T-helper 2 cell treated with Interferon-gamma antibody and Interleukin-4, amounts not matched to agents 5 μg/mL and 100 μg/mL, for 36 hours (primary cell): Measurements from ENCODE around the gene LRRN2.

Experiments used
- DNase-seq: peaks from one replicate; pipeline ENCODE4 v3.0.0; 2021; ENCODE audit warnings: low spot score
- H3K27ac Mint-ChIP-seq: one replicate; pipeline ENCODE4 v1.8.0; 2021; ENCODE audit warnings: mild to moderate bottlenecking, mixed read lengths
- H3K27me3 Mint-ChIP-seq: one replicate; pipeline ENCODE4 v1.8.0; 2021; ENCODE audit warnings: low read depth, mixed read lengths
- H3K36me3 Mint-ChIP-seq: one replicate; pipeline ENCODE4 v1.8.0; 2021; ENCODE audit warnings: low read depth, mixed read lengths
- H3K4me1 Mint-ChIP-seq: one replicate; pipeline ENCODE4 v1.8.0; 2021; ENCODE audit warnings: low read depth, mixed read lengths
- H3K4me3 Mint-ChIP-seq: one replicate; pipeline ENCODE4 v1.8.0; 2022; ENCODE audit warnings: mild to moderate bottlenecking, moderate library complexity, mixed read lengths
- H3K9me3 Mint-ChIP-seq: one replicate; pipeline ENCODE4 v1.8.0; 2021; ENCODE audit warnings: mixed read lengths

Gene LRRN2

DNA sequence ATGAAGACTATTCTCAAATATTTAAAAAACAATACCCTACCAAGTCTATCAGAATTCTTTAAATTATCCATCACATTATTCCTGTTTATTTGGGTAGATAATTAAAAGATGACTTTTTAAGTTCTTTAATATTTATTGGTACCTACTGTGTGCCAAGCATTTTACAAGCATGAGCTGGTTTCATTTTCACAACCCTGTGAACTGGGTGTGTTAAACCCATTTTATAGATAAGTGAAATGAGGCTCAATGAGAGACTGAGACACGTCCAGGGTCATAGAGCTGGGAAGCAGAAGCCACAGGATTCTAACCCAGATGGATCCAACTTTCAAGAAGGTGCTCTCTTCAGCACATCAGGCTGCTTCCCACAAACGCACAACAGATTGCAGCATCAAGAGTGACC is 12.3 kb downstream of the LRRN2 start:
- Mint-ChIP-seq H3K27ac (no peak overlapping the region), H3K27me3 (peaks cover 4% of the 10 kb centered on the region), H3K4me1 (no peaks in the 10 kb centered on the region), H3K9me3 (no peaks in the 10 kb centered on the region), H3K4me3 (no peak overlapping the region), H3K36me3 (no peaks in the 10 kb centered on the region)
- no peak for DNase-seq

DNA sequence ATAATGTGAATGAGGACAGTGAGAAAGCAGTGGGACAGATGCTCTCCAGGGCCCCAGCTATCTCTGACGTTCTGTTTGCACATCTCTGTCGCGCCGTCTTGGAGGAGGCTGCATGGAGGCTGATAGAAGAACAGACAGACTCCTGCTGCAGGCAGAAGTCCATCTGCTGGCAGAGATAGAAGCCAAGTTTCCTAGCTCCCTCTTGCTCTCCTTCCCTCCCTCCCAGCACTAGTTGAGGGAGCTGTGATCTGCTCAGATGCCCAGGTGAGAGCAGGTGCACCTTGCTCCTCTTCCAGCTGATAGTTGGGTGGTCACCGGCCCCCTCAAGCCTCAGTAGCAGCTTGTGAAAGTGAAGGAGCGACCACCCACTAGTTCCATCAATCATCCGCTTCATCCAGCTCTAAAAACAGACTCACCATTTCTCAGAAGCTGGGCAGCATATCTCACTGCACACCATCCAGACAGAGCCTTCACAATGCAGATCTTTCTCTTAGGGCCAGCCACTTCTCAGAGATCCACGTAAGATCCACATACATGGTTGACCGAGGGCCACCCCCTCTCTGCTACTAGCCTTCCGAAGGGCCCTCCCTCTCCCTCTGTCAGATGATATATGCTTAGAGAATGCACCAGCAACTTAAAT is 12.9 kb downstream of the LRRN2 start:
- no peak for DNase-seq
- Mint-ChIP-seq H3K4me3 (no peak overlapping the region), H3K27me3 (peaks cover 4% of the 10 kb centered on the region), H3K9me3 (no peaks in the 10 kb centered on the region), H3K27ac (no peak overlapping the region), H3K36me3 (no peaks in the 10 kb centered on the region), H3K4me1 (no peaks in the 10 kb centered on the region)

DNA sequence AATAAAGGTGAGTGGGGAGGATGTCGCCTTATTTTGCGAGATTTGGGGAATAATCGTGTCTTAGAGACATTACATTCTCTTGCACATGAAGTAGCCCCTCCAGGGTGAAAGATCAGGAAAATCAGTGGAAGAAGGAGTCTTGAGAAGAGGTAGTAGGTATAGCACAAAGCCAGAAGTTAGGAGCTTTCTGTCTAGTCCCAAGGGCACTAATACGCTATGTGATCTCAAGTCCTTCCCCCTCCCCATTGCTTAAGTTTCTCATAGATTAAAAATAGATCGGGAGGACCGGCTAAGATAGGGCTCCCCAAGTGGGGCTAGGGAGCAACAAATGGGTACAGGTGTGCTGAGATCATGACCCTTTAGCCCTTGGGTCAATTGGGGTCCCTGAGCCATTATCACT is 13.5 kb downstream of the LRRN2 start:
- H3K27me3 Mint-ChIP-seq: peaks cover 2% of the 10 kb centered on the region
- no peaks in the 10 kb centered on the region for H3K36me3 Mint-ChIP-seq
- no peak overlapping the region for H3K4me3 Mint-ChIP-seq
- no peaks in the 10 kb centered on the region for H3K4me1 Mint-ChIP-seq
- no peak for DNase-seq
- no peaks in the 10 kb centered on the region for H3K9me3 Mint-ChIP-seq
- no peak overlapping the region for H3K27ac Mint-ChIP-seq

DNA sequence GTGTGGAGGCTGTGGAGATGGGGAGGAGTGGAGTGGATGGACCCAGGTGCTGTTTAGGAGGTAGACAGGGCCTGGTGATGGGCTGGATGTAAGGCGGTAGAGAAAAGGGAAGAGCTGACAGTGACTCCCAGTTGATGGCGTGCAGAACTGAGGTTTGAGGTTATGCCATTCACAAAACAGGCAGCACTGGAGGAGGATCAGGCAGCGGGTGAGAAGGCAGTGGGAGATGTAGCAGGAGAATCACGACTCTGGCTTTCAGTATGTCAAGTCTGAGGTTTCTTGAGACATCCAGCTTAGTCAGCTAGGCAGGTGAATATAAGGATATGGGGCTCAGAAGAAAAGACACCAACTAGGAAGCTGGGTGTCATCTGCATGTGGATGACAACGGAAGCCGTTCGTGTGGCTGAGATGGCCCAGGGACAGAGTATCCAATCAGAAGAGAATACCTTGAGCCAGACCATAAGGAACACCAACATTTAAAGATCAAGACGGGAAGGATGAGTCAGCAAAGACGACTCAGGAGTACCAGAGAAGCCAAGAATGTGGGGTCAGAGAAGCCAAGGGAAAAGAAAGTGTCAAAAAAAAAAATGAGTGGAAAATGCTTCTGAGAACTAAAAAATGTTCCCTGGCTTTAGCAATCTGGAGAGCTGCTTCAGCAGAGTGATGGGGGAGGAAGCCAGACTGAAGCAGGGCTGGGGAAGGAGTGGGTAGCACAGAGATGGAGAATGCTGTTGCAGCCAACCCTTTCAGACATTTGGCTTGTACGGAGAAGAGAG is 15.2 kb downstream of the LRRN2 start:
- Mint-ChIP-seq H3K27me3 (peaks cover 2% of the 10 kb centered on the region), H3K27ac (no peak overlapping the region), H3K36me3 (no peaks in the 10 kb centered on the region), H3K4me1 (no peaks in the 10 kb centered on the region), H3K9me3 (no peaks in the 10 kb centered on the region), H3K4me3 (no peak overlapping the region)
- no peak for DNase-seq

DNA sequence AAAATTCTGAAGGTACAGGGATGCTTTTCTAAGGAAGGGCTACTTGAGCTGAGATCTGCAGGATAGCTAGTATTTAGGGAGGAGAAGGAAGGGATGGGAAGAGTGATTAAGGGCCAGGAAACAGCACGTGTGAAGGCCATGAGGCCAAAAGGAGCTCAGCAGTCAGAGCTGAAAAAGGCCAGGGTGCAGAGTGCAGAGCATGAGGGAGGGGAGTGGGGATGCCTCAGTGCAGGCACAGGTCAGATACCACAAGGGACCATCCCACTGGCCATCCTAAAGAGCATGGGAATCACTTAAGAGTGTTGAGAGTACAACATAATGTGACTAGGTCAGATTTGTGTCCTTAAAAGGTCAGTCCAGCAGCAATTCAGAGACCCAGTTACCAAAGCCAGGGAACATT is 16.0 kb downstream of the LRRN2 start:
- Mint-ChIP-seq H3K27me3 (peaks cover 2% of the 10 kb centered on the region), H3K9me3 (no peaks in the 10 kb centered on the region), H3K4me1 (no peaks in the 10 kb centered on the region), H3K36me3 (no peaks in the 10 kb centered on the region), H3K4me3 (no peak overlapping the region), H3K27ac (no peak overlapping the region)
- no peak for DNase-seq

DNA sequence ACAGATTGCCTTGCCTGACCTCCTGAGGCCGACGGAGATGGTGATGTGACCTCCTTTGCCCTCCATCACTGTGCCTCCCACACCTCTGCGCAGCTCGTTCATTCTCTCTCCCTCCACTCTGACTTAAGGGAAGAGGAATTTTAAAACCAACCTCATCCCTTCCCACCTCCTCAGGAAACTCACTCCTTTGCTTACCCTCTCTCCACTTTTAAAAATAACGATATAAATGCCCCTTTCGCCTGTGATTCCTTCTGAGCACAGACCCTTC is 21.2 kb downstream of the LRRN2 start:
- no peak for DNase-seq
- Mint-ChIP-seq H3K9me3 (no peaks in the 10 kb centered on the region), H3K36me3 (no peaks in the 10 kb centered on the region), H3K27me3 (peaks cover 2% of the 10 kb centered on the region), H3K4me3 (no peak overlapping the region), H3K4me1 (no peaks in the 10 kb centered on the region), H3K27ac (no peak overlapping the region)

DNA sequence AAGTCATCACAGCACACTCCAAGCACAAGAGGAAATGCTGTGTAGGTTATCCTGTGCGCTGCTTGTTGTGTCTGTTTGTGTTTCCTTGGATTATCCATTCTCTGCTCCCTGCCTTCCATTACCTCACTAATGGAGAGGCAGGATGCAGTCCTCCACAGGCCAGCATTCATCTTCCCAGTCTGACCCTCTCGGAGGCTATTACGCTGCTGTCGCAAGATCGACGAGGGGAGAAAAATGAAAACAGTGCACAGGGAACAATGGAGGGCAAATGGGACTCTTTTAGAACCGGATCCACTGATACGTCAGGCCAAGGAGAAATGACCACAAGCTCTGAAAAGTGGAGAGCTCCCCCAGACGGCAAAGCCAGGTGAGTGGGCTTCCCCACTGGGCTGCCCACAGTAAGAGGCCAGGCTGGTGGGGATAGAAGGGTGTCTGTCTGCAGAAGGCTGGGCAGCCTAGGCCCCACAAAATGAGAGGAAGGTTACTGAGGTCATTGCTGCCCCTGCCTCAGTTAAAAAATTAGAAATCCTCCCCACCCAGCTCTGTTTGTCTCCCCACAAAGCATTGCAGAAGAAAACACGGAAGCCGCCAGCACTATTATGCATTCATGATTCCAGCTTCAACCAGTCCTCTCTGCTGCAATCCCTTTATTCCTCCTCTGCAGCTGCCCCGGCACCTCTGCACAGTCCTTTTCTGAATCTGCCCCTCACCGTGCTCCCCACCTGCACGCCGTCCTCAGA is 21.7 kb downstream of the LRRN2 start:
- no peak for DNase-seq
- H3K36me3 Mint-ChIP-seq: no peaks in the 10 kb centered on the region
- no peaks in the 10 kb centered on the region for H3K4me1 Mint-ChIP-seq
- peaks cover 2% of the 10 kb centered on the region for H3K27me3 Mint-ChIP-seq
- no peak overlapping the region for H3K27ac Mint-ChIP-seq
- H3K9me3 Mint-ChIP-seq: no peaks in the 10 kb centered on the region
- H3K4me3 Mint-ChIP-seq: no peak overlapping the region

DNA sequence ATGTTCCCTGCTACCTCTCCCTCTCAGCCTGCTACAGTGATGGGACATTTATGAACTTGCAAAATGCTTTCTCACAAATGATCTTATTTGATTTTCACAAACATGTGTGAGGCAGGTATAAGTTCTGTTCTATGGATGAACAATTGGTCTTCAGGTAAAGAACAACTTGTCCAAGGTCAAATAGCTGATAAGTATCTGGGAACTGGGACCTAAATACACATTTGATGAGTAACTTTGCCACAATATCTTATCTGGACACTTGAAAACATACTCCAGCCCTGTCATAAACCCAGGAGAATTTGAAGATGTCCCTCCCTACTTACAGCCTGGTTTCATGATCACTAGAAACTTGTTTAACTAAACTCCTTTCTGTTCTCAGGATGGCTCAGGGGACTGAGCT is 23.0 kb downstream of the LRRN2 start:
- no peak for DNase-seq
- H3K4me1 Mint-ChIP-seq: no peaks in the 10 kb centered on the region
- no peak overlapping the region for H3K4me3 Mint-ChIP-seq
- peaks cover 2% of the 10 kb centered on the region for H3K27me3 Mint-ChIP-seq
- no peaks in the 10 kb centered on the region for H3K36me3 Mint-ChIP-seq
- no peak overlapping the region for H3K27ac Mint-ChIP-seq
- no peaks in the 10 kb centered on the region for H3K9me3 Mint-ChIP-seq

DNA sequence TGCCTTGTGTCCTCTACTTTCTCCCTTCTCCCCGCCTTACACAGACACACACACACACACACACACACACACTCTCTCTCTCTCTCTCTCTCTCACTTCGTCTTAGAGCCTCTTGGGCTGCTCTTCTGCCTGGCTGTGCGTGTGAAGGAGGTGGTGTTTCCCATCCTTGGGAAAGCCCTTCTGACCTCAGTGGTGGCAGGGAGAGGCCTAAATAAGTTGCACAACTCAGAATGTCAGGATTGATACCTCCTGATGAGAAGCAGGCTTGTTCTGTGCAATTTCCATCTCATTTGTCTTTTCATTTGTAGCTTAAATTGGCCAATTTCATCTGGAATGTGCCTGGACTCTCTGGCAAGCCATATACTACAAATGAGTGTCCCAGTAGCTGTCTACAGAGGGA is 25.0 kb downstream of the LRRN2 start:
- Mint-ChIP-seq H3K36me3 (no peaks in the 10 kb centered on the region), H3K27me3 (peaks cover 4% of the 10 kb centered on the region), H3K4me1 (no peaks in the 10 kb centered on the region), H3K4me3 (no peak overlapping the region), H3K27ac (no peak overlapping the region), H3K9me3 (no peaks in the 10 kb centered on the region)
- DNase-seq: no peak

DNA sequence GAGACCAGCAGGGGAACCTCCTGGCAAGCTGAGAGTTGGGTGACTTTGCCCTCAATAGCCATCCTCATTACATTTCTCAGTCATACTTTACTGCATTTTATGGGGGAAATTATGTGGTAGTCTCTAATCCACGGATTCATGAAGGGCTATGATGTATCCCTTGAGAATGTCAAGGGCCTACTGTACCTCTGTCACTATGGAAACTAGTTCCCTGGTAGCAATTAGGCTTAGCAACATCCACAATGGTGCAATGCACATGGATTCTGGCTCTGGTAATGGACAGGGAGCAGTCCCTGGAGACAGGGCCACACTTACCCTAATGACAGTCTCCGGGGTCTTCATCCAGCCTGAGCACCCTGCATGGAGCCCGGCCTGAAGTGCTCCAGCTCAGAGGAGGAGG is 26.5 kb downstream of the LRRN2 start:
- no peak for DNase-seq
- no peaks in the 10 kb centered on the region for H3K4me1 Mint-ChIP-seq
- no peaks in the 10 kb centered on the region for H3K36me3 Mint-ChIP-seq
- H3K9me3 Mint-ChIP-seq: no peaks in the 10 kb centered on the region
- peaks cover 4% of the 10 kb centered on the region for H3K27me3 Mint-ChIP-seq
- no peak overlapping the region for H3K4me3 Mint-ChIP-seq
- no peak overlapping the region for H3K27ac Mint-ChIP-seq

DNA sequence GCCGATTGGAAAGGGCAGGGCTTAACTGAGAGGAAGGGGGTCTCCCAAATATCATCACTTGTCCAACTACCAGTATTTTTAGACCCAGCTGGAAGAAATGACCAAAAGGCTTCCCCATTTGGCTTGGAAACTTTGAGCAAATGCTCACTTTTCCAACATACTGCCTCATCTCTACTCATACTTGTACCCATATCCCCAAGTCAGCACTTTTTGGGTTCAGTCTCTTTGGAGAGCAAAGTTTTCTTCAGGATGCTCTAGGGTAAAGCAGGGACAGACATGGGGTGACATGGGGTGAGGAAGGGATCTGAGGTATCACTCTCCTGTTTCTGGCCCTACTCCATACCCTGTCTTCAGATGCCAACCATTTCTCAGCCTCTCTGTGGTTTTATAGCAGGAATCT is 27.2 kb downstream of the LRRN2 start:
- no peak overlapping the region for H3K4me3 Mint-ChIP-seq
- H3K27me3 Mint-ChIP-seq: peaks cover 5% of the 10 kb centered on the region
- no peaks in the 10 kb centered on the region for H3K4me1 Mint-ChIP-seq
- DNase-seq: no peak
- H3K9me3 Mint-ChIP-seq: no peaks in the 10 kb centered on the region
- no peaks in the 10 kb centered on the region for H3K36me3 Mint-ChIP-seq
- no peak overlapping the region for H3K27ac Mint-ChIP-seq

DNA sequence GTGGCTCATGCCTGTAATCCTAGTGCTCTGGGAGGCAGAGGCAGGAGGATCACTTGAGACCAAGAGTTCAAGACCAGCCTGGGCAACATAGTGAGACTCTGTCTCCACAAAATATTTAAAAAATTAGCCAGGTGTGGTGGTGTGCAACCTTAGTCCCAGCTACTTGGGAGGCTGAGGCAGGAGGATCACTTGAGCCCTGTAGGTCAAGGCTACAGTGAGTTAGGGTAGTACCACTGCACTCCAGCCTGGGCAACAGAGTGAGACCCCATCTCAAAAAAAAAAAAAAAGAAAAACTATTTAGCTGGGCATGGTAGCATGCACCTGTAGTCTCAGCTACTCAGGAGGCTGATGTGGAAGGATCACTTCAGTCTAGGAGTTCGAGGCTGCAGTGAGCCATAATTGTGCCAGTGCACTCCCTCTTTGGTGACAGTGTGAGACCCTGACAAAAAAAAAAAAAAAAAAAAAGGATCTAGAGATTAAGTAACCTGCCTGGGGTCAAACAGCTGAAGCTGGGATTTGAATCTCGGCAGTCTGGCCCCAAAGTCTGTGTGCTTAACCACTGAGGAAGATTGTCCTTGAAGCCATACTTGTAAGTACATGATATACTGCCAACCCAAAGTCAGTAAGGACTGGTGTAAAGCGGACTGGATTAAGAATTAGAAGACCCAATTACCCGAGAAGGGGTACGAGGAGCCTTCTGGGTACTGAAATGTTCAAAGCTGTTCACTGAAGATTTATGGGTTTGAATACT is 31.8 kb downstream of the LRRN2 start:
- Mint-ChIP-seq H3K4me3 (no peak overlapping the region), H3K27ac (no peak overlapping the region), H3K27me3 (peaks cover 18% of the 10 kb centered on the region), H3K9me3 (no peaks in the 10 kb centered on the region), H3K4me1 (no peaks in the 10 kb centered on the region), H3K36me3 (no peaks in the 10 kb centered on the region)
- DNase-seq: no peak

DNA sequence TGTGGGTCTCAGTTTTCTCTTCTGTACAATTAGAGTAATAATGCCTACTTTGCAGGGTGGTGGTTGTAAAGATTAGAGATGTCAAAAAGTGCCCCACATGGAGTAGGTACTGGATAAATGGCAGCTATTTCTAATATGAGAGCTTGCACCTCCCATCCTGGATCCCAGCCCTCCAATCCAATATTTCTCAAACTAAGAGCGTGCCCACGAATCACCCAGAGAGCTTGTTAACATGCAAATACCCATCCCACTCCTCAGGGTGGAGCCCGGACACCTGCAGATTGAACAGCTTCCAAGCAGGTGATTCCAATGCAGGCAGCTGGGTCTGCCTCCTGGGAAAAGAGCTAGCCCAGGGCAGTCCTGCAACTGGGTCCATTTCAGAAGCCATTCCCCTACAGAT is 33.0 kb downstream of the LRRN2 start:
- DNase-seq: no peak
- H3K9me3 Mint-ChIP-seq: no peaks in the 10 kb centered on the region
- peaks cover 18% of the 10 kb centered on the region for H3K27me3 Mint-ChIP-seq
- H3K4me1 Mint-ChIP-seq: no peaks in the 10 kb centered on the region
- H3K4me3 Mint-ChIP-seq: no peak overlapping the region
- H3K36me3 Mint-ChIP-seq: no peaks in the 10 kb centered on the region
- H3K27ac Mint-ChIP-seq: no peak overlapping the region

DNA sequence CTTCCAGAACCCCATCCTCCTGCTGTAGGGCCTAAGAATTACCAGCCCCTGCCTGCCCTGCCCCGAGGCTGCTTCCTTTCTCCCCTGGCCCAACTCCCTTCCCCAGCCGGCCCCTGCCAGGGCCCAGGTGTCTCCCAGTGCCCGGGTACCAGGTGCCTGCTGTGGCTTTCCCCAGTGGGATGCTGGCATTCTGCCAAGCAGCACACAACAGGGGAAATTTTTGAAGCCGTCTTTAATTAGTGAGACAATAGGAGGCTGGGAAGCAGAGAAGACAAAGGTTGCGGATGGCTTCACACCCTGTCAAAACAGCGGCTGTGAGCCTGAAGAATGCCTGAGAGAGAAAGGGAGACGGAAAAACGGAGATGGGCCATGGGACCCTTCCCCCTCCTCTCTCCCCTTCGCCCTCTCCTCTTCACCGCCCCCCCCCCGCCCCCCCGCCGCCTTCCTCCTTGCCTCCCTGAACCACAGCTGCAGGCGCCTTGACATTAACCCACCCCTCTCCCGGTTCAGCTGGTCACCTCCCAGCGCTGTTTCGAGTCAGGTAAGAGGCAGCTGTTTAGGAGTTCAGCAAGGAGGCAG is 33.6 kb downstream of the LRRN2 start:
- H3K27me3 Mint-ChIP-seq: peaks cover 18% of the 10 kb centered on the region
- DNase-seq: no peak
- H3K9me3 Mint-ChIP-seq: no peaks in the 10 kb centered on the region
- H3K27ac Mint-ChIP-seq: no peak overlapping the region
- no peaks in the 10 kb centered on the region for H3K36me3 Mint-ChIP-seq
- H3K4me1 Mint-ChIP-seq: peaks cover 4% of the 10 kb centered on the region
- no peak overlapping the region for H3K4me3 Mint-ChIP-seq
